Stimulated activated CD4-positive, alpha-beta T cell treated with anti-CD3 and anti-CD28 coated beads, TNF-alpha, amount 100 ng/mL, for 4 hours (primary cell): ENCODE data around the gene RFX8.
"Not testable (repeated sequence)": the region's sequence is repeated elsewhere in the genome, so short reads cannot be mapped to it uniquely, and the experiment has no call there.

ENCODE experiments used
- DNase-seq, 3 experiments: peaks; one replicate each; pipeline ENCODE4 v3.0.0-alpha.2; 2020; ENCODE audit warnings: low read depth in 3 of 3

The RFX8 gene

GRCh38 chr2:101474731-101475384 lies at the start of gene RFX8:
RFX8 (minus strand) TSS chr2:101475112; CDS start chr2:101466848, 8,264 bp downstream.
- DNase-seq: peak; percentile 15 to 21 (median 18)

- DNase-seq: no peak
Measured at GRCh38 chr2:101521487-101521886, 46.6 kb upstream of the RFX8 start.

DNA sequence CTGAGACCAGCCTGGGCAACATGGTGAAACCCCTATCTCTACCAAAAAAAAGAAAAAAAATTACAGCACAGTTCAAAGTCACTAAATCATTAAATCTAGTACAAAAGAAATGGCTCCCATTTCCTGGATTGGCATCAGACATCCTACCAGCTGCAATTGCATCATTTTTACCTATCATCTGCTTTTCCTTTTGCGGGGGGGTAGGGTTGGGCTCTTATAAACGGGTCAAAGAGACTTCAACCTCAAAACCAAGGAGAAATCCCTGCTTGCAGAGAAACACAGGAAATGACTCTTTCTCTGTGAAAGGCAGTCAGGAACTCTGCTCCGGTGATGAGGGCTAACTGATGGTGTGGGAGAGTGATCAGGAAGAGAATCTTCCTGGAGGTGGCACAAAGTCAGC lies 45.3 kb upstream of the RFX8 start:
- no peak for DNase-seq

DNA sequence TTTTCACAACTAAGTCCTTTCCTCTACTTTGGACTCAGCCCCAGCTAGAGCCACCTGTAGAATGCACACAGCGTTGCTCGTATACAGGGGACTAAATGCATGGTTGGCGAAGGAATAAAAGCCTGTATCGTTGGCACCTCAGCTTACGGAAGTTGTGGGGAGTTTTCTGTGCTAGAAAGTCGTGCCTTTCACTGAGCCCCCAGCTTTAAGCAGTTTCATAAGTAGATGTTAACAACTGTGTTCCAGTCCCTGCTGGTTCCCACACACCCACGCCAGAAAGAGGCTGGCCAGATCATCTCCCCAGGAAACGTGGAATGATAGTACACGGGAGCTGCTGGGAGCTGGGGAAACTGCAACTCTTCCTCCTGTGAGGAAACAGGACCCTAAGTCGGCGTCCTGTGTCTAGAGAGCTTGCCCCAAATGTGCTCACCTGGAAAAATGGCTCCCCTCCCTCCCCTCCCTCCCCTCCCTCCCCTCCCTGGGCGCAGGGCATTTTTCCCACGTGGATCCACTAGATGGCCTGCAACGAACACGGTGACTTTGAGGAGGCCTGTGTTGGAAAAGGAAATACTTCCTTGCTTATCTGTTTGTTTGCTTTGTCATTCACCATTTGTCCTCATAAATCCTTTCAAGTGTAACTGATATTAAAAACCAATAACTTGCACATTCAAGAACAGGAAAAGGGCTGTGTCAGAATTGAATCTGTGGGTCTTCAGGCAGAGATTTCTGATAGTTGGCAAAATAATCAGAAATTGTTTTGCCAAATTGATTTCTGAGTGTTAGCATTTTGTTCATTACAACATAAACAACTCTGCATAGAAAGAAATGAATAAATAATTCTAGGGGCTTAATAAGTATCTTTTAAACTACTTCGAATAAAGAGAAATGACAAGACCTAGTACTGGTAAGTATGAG lies 43.9 kb upstream of the RFX8 start:
- DNase-seq: no peak

GRCh38 chr2:101517758-101518271 lies 42.9 kb upstream of the RFX8 start:
- DNase-seq: no peak

DNA sequence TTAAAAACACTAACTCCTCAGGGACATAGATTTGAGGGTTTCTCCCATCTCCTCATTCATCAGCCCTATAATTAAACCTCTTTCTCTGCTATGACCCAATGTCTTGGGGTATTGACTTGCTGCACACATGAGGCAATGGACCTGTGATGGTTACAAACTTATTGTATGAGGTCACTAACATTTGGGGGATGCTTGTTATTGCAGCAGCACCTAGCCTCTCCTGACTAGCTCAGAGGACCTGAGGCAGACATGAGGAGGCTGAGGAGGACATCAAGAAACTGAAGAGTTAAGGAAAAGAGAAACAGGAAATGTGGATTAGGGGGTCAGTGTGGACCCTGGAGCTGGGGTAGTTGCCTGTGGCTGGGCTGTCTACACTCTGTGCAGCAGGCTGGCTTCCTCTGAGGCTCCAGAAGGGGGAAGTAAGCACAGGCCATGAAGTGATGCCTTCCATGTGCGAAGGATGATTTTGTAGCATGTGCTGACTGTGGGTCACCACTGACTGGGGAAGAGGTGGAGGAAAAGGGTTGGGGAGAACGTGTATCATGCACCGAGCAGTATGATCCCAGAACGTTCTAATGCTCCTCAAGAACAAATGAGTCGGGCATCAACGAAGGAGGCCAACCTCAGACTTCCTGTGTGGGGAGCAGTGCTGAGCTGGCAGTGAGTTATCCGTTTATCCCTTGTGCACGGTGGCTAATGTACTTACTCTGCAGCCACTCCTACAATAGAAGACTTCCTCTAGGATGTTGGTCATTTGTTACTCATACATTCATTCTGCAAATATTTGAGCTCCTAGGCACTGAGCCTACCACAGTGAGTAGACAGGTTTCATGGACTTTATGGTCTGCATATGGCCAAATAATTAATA lies 42.1 kb upstream of the RFX8 start:
- no peak for DNase-seq

GRCh38 chr2:101516349-101516748 lies 41.4 kb upstream of the RFX8 start:
- no peak for DNase-seq

- DNase-seq: no peak
Measured at GRCh38 chr2:101515477-101515876, 40.6 kb upstream of the RFX8 start.

DNA sequence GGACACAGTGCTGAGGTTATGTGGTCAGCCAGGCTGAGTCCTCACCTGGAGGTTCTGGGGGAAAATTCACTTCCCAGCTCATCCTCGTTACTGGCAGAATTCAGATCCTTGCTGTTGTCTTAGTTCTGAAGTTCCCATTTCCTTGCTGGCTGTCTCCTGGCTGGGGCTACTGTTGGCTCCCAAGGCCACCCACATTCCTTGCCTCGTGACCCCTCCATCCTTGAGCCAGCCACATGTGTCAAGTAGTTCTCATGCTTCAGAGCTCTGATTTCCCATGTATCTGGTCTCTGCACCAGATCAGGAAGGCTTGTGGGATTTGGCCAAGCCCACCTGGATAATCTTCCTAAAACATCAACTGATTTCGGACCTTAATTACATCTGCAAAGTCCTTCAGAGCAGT lies 38.1 kb upstream of the RFX8 start:
- DNase-seq: no peak

DNA sequence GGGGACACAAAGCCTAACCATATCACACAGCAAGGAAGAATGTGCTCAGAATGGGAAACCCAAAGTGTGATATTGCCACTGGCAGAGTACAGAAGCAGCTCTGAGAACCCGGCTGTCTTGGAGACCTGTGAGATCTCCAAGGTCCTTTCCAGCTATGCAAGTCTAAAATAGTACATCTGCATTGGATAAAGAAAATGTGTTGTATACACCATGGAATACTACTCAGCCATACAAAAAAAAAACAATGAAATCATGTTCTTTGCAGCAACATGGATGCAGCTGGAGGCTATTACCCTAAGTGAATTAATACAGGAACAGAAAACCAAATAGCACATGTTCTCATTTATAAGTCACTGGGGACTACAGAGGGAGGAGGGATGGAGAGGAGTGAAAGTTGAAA lies 36.5 kb upstream of the RFX8 start:
- no peak for DNase-seq

DNA sequence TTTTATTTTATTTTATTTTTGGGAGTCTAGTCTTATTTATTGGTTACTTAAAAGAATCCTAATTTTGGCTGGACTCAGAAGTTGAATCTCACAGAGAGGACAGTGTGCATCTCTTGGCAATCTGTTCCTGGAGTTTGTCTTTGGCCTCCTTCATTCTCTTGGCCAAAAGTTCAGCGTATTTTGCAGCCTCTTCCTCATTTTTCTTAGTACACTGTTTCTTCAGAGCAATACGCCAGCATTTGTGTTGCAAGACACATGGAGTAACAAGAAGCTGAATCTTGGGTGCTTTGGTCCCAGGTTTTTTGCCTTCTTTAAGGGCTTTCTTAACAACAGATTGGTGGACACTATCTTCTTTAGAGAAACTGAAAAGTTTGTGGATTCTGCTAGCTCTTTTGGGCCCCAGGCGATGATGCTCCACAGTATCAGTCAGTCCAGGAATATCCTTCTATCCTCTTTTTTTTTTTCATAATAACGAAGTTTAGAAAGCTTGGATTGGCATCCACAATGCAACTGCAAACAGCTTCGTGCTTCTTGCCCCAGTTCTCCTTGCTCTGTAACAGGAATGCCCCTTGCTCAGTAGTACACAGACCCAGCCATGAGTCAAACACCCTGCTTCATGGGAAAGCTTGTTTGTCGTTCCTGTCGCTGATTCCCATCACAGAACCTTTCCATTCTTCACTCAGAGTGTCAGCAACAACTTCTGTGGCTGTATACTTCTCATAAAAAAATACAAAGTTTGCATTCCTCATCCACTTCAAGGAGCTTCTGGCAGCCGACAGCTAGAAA lies 34.8 kb upstream of the RFX8 start:
- DNase-seq: no peak

DNA sequence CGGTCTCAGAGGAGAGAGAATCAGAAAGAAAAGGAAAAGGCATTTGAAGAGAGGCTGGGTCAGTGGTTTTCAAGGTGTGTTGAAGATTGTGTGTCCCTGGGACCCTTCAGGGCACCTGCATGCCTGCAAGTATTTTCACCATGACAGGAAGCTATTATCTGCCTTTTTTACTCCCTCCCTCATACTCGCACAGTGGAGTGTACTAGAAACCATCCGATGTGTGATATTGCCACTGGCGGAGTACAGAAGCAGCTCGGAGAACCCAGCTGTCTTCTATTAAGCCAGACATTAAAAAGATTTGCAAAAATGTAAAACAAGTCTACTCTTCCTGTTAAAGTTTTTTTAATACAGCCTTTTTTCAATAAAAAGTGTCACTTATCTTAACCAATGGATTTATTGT lies 33.7 kb upstream of the RFX8 start:
- DNase-seq: no peak

DNA sequence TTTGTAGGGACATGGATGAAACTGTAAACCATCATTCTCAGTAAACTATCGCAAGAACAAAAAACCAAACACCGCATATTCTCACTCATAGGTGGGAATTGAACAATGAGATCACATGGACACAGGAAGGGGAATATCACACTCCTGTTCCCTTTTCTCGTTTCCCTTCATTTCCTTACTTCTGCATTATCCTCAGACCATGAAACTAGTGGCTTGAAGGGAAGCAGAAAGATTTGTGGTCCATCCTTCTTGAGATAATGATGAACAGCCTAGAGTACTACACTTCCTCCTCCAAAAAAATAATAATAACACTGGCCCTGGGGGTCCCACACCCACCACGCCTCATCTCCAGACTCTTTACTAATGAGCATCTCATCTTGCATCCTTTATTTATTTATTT lies 30.4 kb upstream of the RFX8 start:
- not testable (repeated sequence) for DNase-seq

GRCh38 chr2:101504744-101505143 lies 29.8 kb upstream of the RFX8 start:
- DNase-seq: not testable (repeated sequence)

GRCh38 chr2:101502095-101502494 lies 27.2 kb upstream of the RFX8 start:
- DNase-seq: no peak

GRCh38 chr2:101501443-101501842 lies 26.5 kb upstream of the RFX8 start:
- DNase-seq: no peak

GRCh38 chr2:101500860-101501259 lies 25.9 kb upstream of the RFX8 start:
- DNase-seq: no peak

- DNase-seq: no peak
Measured at GRCh38 chr2:101500180-101500579, 25.3 kb upstream of the RFX8 start.

DNA sequence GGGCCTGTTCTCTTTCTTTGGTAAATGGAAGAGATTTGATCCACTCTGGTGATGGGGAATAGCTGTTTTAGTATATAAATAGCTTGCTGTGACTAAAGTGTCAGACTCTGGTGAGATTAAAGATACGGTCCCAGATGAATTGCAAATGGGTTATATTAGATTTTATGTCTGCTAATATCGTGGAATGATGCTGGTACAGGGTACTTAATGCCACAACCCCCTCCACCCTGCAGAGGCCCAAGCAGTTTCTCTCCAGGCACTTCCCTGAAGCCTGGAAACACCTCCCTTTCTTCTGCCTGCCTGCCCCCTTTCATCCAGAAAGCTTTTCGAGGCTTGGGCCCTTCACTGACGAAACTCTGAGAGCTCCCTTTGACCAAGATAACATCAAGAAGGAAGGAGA lies 21.4 kb upstream of the RFX8 start:
- DNase-seq: no peak

DNA sequence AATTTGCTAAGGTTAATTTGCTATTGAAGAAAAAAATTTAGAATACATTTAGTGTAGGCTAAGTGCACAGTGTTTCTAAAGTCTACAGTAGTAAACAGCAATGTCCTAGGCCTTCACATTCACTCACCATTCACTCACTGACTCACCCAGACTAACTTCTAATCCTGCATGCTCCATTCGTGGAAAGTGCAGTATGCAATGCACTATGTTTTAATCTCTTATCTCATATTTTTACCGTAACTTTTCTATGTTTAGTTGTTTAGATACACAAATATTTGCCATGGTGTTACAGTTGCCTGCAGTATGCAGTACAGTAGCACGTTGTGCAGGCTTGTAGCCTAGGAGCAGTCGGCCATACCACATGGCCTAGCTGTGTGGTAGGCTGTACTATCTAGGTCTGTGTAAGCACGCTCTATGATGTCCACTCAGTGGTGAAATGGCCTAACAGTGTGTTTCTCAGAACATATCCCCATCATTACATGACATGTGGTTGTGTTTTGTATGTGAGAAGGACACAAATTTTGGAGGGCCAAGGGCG lies 18.1 kb upstream of the RFX8 start:
- no peak for DNase-seq

GRCh38 chr2:101486994-101487393 lies 12.1 kb upstream of the RFX8 start:
- no peak for DNase-seq
